ENCODE results near the gene FKBP2. TPM values are rescaled to one million over a fixed set of nuclear protein-coding genes. Genes with fewer than 3 reads are reported as not detected.

The FKBP2 gene
- polyA plus RNA-seq, 1 experiment: 76.2 TPM

DNA sequence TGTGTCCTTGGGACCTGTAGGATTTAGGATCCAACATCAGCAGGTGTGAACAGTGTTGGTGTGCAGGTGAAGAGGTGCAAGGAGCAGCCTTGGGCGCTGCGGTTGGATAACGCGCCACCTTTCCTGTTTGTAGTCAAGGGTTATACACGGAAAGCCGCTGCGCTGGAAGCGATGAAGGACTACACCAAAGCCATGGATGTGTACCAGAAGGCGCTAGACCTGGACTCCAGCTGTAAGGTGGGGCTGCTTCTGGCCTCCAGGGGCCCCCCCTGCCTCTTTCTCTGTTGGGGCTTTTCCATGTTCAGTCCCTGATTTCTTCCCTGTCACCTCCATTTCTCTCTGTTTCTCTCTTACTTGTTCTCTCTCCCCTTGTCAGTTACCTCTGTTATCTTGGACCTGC is 37.9 kb upstream of the FKBP2 start:
- ChIA-PET CTCF (interaction anchor here (0.6 to 16.6 kb wide), 5 partner anchors 9 to 100 kb away, joined by 3 to 229 read pairs (median 6); partner anchors contain the start of genes CATSPERZ and ESRRA), POLR2A (no interaction called here)
- TF ChIP-seq, protein P1, sequence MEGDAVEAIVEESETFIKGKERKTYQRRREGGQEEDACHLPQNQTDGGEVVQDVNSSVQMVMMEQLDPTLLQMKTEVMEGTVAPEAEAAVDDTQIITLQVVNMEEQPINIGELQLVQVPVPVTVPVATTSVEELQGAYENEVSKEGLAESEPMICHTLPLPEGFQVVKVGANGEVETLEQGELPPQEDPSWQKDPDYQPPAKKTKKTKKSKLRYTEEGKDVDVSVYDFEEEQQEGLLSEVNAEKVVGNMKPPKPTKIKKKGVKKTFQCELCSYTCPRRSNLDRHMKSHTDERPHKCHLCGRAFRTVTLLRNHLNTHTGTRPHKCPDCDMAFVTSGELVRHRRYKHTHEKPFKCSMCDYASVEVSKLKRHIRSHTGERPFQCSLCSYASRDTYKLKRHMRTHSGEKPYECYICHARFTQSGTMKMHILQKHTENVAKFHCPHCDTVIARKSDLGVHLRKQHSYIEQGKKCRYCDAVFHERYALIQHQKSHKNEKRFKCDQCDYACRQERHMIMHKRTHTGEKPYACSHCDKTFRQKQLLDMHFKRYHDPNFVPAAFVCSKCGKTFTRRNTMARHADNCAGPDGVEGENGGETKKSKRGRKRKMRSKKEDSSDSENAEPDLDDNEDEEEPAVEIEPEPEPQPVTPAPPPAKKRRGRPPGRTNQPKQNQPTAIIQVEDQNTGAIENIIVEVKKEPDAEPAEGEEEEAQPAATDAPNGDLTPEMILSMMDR (IDR thresholded peaks at IDR 0.05; ENCODE audit: insufficient read depth, low read depth, low read length): no peak
- Histone ChIP-seq H3K4me3 (ENCODE audit: low read depth, low read length) (no peak overlapping the region), H3K36me3 (ENCODE audit: control insufficient read depth, insufficient read depth, low read length) (peaks cover 29% of the 10 kb centered on the region), H3K27me3 (ENCODE audit: control insufficient read depth, insufficient read depth, low read length) (no peaks in the 10 kb centered on the region)
- no peak for DNase-seq (ENCODE audit: low read depth)

GRCh38 chr11:64203421-64204079 is 37.3 kb upstream of the FKBP2 start:
- no peaks in the 10 kb centered on the region for H3K27me3 ChIP-seq (ENCODE audit: control insufficient read depth, insufficient read depth, low read length)
- peaks cover 29% of the 10 kb centered on the region for H3K36me3 ChIP-seq (ENCODE audit: control insufficient read depth, insufficient read depth, low read length)
- CTCF ChIA-PET: interaction anchor here (0.6 to 16.6 kb wide), 15 partner anchors 10 to 193 kb away, joined by 3 to 229 read pairs (median 9); partner anchors contain the start of genes CATSPERZ, ESRRA, PLCB3 and PPP1R14B
- H3K4me3 ChIP-seq (ENCODE audit: low read depth, low read length): no peak overlapping the region
- TF ChIP-seq, protein P1 (IDR thresholded peaks at IDR 0.05; ENCODE audit: insufficient read depth, low read depth, low read length): no peak
- DNase-seq (ENCODE audit: low read depth): no peak
- POLR2A ChIA-PET: no interaction called here

DNA sequence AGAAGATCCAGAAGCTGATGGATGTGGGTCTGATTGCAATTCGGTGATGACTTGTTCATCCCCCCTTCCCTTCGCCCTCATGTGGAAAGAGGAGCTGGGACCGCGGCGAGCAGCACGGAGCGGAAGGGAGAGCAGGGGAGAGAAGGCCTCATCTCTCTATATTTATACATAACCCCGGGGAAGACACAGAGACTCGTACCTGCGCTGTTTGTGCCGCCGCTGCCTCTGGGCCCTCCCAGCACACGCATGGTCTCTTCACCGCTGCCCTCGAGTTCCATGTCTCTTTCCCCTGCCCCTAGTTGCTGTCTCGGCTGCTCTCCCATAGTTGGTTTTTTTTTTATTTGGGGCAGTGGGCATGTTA is 36.8 kb upstream of the FKBP2 start:
- no peak overlapping the region for H3K4me3 ChIP-seq (ENCODE audit: low read depth, low read length)
- POLR2A ChIA-PET: interaction anchor here (0.6 kb wide), 1 partner anchor 12 kb away, joined by 4 read pairs; no protein-coding TSS in a partner anchor
- CTCF ChIA-PET: interaction anchor here (0.6 to 16.6 kb wide), 25 partner anchors 10 to 202 kb away, joined by 3 to 229 read pairs (median 6); partner anchors contain the start of genes CATSPERZ, ESRRA, FKBP2 and PLCB3
- H3K36me3 ChIP-seq (ENCODE audit: control insufficient read depth, insufficient read depth, low read length): peaks cover 29% of the 10 kb centered on the region
- no peaks in the 10 kb centered on the region for H3K27me3 ChIP-seq (ENCODE audit: control insufficient read depth, insufficient read depth, low read length)
- TF ChIP-seq, protein P1 (IDR thresholded peaks at IDR 0.05; ENCODE audit: insufficient read depth, low read depth, low read length): no peak
- no peak for DNase-seq (ENCODE audit: low read depth)

DNA sequence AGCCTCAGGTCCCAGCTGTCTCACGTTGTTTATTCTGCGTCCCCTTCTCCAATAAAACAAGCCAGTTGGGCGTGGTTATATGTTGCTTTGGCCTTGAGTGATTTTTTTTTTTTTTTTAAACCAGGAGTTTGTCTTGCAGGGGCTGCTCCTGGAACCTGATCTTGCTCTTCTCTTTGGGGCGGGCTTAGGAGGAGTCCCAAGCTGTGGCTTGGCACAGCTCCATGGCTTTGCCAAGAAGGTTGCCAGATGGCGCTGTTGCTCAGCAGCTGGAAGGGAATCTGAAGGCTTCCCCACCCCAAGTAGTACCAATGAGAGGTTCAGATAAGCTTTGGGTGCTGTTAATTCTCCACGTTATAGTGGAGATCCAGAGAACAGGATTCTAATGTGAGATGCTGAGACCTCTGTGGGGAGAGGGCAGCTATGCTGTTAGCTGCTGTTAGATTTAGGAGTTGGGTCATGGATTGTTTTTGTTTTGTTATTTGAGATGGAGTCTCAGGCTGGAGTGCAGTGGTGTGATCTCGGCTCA is 36.4 kb upstream of the FKBP2 start:
- Histone ChIP-seq H3K36me3 (ENCODE audit: control insufficient read depth, insufficient read depth, low read length) (peaks cover 29% of the 10 kb centered on the region), H3K27me3 (ENCODE audit: control insufficient read depth, insufficient read depth, low read length) (no peaks in the 10 kb centered on the region), H3K4me3 (ENCODE audit: low read depth, low read length) (no peak overlapping the region)
- DNase-seq (ENCODE audit: low read depth): peak; percentile 73
- CTCF ChIA-PET: interaction anchor here (0.6 to 16.6 kb wide), 27 partner anchors 11 to 1559 kb away, joined by 3 to 229 read pairs (median 6); partner anchors contain the start of genes CATSPERZ, ESRRA, FKBP2 and PLCB3
- TF ChIP-seq, protein P1 (IDR thresholded peaks at IDR 0.05; ENCODE audit: insufficient read depth, low read depth, low read length): peak; percentile 82
- POLR2A ChIA-PET: interaction anchor here (0.6 kb wide), 2 partner anchors 12 to 13 kb away, joined by 3 to 4 read pairs; no protein-coding TSS in a partner anchor

Data from BJ (cell line).